GM12878 (cell line): ENCODE data around the gene PCDHGA6. TPM values are rescaled to one million over a fixed set of nuclear protein-coding genes. Genes with fewer than 3 reads are reported as not detected.

Experiments
- ATAC-seq: fragments of 200-7000 bp; cut with Tn5 transposase; 3 replicates; pipeline ENCODE4 v1.9.1; 2020; ENCODE audit warnings: mild to moderate bottlenecking, moderate library complexity
- BruUV-seq: library from RNA; stranded (reverse); fragments of 400-500 nt; replicated peaks from 2 replicates; lab custom pipeline; 2021; lab: Mats Ljungman, UMichigan
- CTCF ChIA-PET: fragments of 300-600 bp; sonication (Branson Sonifier 250); formaldehyde crosslinking; extraction: SDS; loops from one replicate; lab custom pipeline; 2021; ENCODE audit warnings: inconsistent platforms; lab: Yijun Ruan, JAX
- POLR2A ChIA-PET: fragments of 350-600 bp; formaldehyde crosslinking; extraction: SDS; loops from one replicate; lab custom pipeline; 2021; ENCODE audit warnings: inconsistent platforms; lab: Charles Lee
- RAD21 ChIA-PET: fragments of 300-600 bp; sonication (Branson Sonifier 250); formaldehyde crosslinking; loops from one replicate; lab custom pipeline; 2023; ENCODE audit warnings: antibody characterized with exemption; ENCODE audit not compliant: unreplicated experiment; lab: Charles Lee
- SMC1A ChIA-PET: fragments of 300-600 bp; sonication (Branson Sonifier 250); formaldehyde crosslinking; loops from one replicate; lab custom pipeline; 2023; ENCODE audit not compliant: unreplicated experiment, uncharacterized antibody; lab: Charles Lee
- DNase-seq: peaks from one replicate; pipeline ENCODE4 v3.0.0-alpha.2; 2011; ENCODE audit warnings: low read depth, low spot score
- FAIRE-seq: peaks from 3 replicates; lab custom pipeline; 2011; peaks lifted over from hg19 to GRCh38; lab: Jason Lieb, UNC
- H2AFZ ChIP-seq: 2 replicates; pipeline ENCODE4 v1.6.0; 2011; ENCODE audit warnings: low read depth, low read length, control low read depth; ENCODE audit not compliant: control insufficient read depth
- H3K27ac ChIP-seq: 2 replicates; pipeline ENCODE4 v1.5.1; 2011; ENCODE audit warnings: control low read depth; ENCODE audit not compliant: control insufficient read depth, insufficient read depth
- H3K27me3 ChIP-seq, 2 experiments: replicated peaks in 1 of 2; 2 replicates each; pipeline versions ENCODE4 v1.6.0 to v1.6.1; 2011; ENCODE audit warnings: low read length in 1 of 2; ENCODE audit not compliant: control insufficient read depth in 2 of 2, insufficient read depth in 2 of 2
- H3K36me3 ChIP-seq, 2 experiments: 2 replicates each; pipeline ENCODE4 v1.5.1; 2011; ENCODE audit warnings: low read length in 1 of 2; ENCODE audit not compliant: control insufficient read depth in 2 of 2, insufficient read depth in 2 of 2
- H3K4me1 ChIP-seq: 2 replicates; pipeline ENCODE4 v1.6.1; 2011; ENCODE audit warnings: mild to moderate bottlenecking, low read length, moderate library complexity, mixed read lengths; ENCODE audit not compliant: control insufficient read depth, insufficient read depth
- H3K4me2 ChIP-seq: 2 replicates; pipeline ENCODE4 v1.6.0; 2011; ENCODE audit warnings: control low read depth; ENCODE audit not compliant: control insufficient read depth, insufficient read depth
- H3K4me3 ChIP-seq: fragments of 200-600 bp; sonication (generic); 2 replicates; pipeline ENCODE4 v1.5.1; 2016
- H3K79me2 ChIP-seq: 2 replicates; pipeline ENCODE4 v1.6.0; 2011; ENCODE audit warnings: low read length; ENCODE audit not compliant: control insufficient read depth, insufficient read depth
- H3K9ac ChIP-seq: 2 replicates; pipeline ENCODE4 v1.8.0; 2011; ENCODE audit warnings: low read length, control low read depth, mixed read lengths; ENCODE audit not compliant: control insufficient read depth, insufficient read depth
- H3K9me3 ChIP-seq: replicated peaks from 3 replicates; pipeline ENCODE4 v1.5.1; 2011; ENCODE audit warnings: mild to moderate bottlenecking, low read length; ENCODE audit not compliant: control insufficient read depth, insufficient read depth
- H4K20me1 ChIP-seq: 2 replicates; pipeline ENCODE4 v1.6.0; 2011; ENCODE audit not compliant: control insufficient read depth, insufficient read depth
- CTCF ChIP-seq, 3 experiments: IDR thresholded peaks in 2 of 3; conservative IDR thresholded peaks in 1 of 3; 2 replicates each; pipeline ENCODE4 v1.5.1; 2011; ENCODE audit warnings: low read depth in 3 of 3, low read length in 3 of 3, mild to moderate bottlenecking in 3 of 3, control low read depth in 2 of 3, moderate library complexity in 2 of 3, inconsistent platforms in 1 of 3, mixed read lengths in 1 of 3; ENCODE audit not compliant: control insufficient read depth in 2 of 3, insufficient read depth in 1 of 3; ENCODE audit errors: extremely low read depth in 1 of 3
- JUND ChIP-seq: IDR thresholded peaks from 2 replicates; pipeline ENCODE4 v1.6.1; 2012; ENCODE audit warnings: low read depth, mild to moderate bottlenecking, low read length, improper control_type of control experiment, moderate library complexity
- MYC ChIP-seq: IDR thresholded peaks from 2 replicates; pipeline ENCODE4 v1.6.1; 2011; ENCODE audit warnings: mild to moderate bottlenecking, low read length, moderate library complexity, inconsistent platforms; ENCODE audit not compliant: insufficient read depth, insufficient replicate concordance, insufficient read length, severe bottlenecking
- PBX3 ChIP-seq: IDR thresholded peaks from 2 replicates; pipeline ENCODE4 v1.6.1; 2011; ENCODE audit warnings: mild to moderate bottlenecking, low read depth, low read length, moderate library complexity; ENCODE audit not compliant: insufficient replicate concordance
- POLR2AphosphoS2 ChIP-seq: IDR thresholded peaks from 2 replicates; pipeline ENCODE4 v1.6.1; 2011; ENCODE audit warnings: low read depth, mild to moderate bottlenecking, low read length, improper control_type of control experiment, moderate library complexity
- POLR2AphosphoS5 ChIP-seq: IDR thresholded peaks from 2 replicates; pipeline ENCODE4 v1.6.1; 2011; ENCODE audit warnings: mild to moderate bottlenecking, low read length, inconsistent platforms
- RBBP5 ChIP-seq: fragments of 200-600 bp; sonication (generic); conservative IDR thresholded peaks from 2 replicates; pipeline ENCODE4 v1.6.1; 2016
- TAF1 ChIP-seq: IDR thresholded peaks from 2 replicates; pipeline ENCODE4 v1.6.1; 2011; ENCODE audit warnings: mild to moderate bottlenecking, low read depth, low read length, borderline replicate concordance
- ZBED1 ChIP-seq: IDR thresholded peaks from 2 replicates; pipeline ENCODE4 v1.6.1; 2016; ENCODE audit warnings: borderline replicate concordance
- ZBTB33 ChIP-seq: fragments of 450-650 bp; IDR thresholded peaks from 2 replicates; pipeline ENCODE4 v1.6.1; 2017; ENCODE audit warnings: mild to moderate bottlenecking
- ZNF24 ChIP-seq: fragments of 450-650 bp; IDR thresholded peaks from 2 replicates; pipeline ENCODE4 v1.6.1; 2017; ENCODE audit warnings: antibody characterized with exemption, mild to moderate bottlenecking
- ZNF622 ChIP-seq: fragments of 450-650 bp; IDR thresholded peaks from 2 replicates; pipeline ENCODE4 v1.6.1; 2017; ENCODE audit warnings: mild to moderate bottlenecking, inconsistent platforms
- WGBS: methylation state at CpG from one replicate; pipeline ENCODE4 v1.1.6; 2016; ENCODE audit warnings: low lambda C conversion rate; ENCODE audit not compliant: insufficient replicate concordance, insufficient coverage; ENCODE audit errors: missing lambda C conversion rate; 5-methylcytosine and 5-hydroxymethylcytosine counted together
- in situ Hi-C: fragments of 300-500 bp; cut with MboI; formaldehyde crosslinking; loops from 9 replicates; pipeline ENCODE4 v1.14.3; 2018; ENCODE audit warnings: mixed read lengths
- intact Hi-C: fragments of 100-400 bp; cut with micrococcal nuclease; formaldehyde crosslinking; loops from one replicate; pipeline ENCODE4 v1.14.2; 2022; ENCODE audit not compliant: unreplicated experiment
- polyA plus RNA-seq, 11 experiments: library from polyadenylated mRNA; depleted of rRNA in 4 of 11; unstranded in 6 of 11; stranded (reverse) in 5 of 11; fragments of >200 nt; fragmentation: Nextera tagmentation in 4 of 11; fragmentation: Illumina TruSeq in 1 of 11; extraction: Ambion mirVana in 4 of 11; extraction: Trizol in 1 of 11; gene quantifications; 1 replicate in 1 of 11; 2 replicates in 10 of 11; pipeline versions ENCODE4 v1.2.1 to v1.2.3, GENCODE V29; 2011 to 2016; ENCODE audit warnings: inconsistent platforms in 2 of 11, missing spikeins in 2 of 11, low read depth in 1 of 11
- total RNA-seq, 4 experiments: library from RNA; depleted of rRNA in 3 of 4; stranded (reverse); fragments of >200 nt in 3 of 4; fragmentation: Illumina TruSeq in 1 of 4; extraction: Trizol in 1 of 4; gene quantifications; 2 replicates each; pipeline versions ENCODE4 v1.2.1 to v1.2.3, GENCODE V29; 2013 to 2021
- TF ChIP-seq, protein P1 (sequence below): fragments of 450-650 bp; IDR thresholded peaks from 2 replicates; pipeline ENCODE4 v1.6.1; 2017; ENCODE audit warnings: mild to moderate bottlenecking, moderate library complexity

Gene PCDHGA6
- total and polyA plus RNA-seq, 10 of the 15 experiments (the other 5 are each of a cell fraction or from before 2014, with no cell fraction given), result 0.04 to 0.60 (median 0.15) TPM; not detected in 3

- Histone ChIP-seq H3K9me3 (peaks cover 17% of the 10 kb centered on the region; the same call in 2 of the 3 replicates), H4K20me1 (no peaks in the 10 kb centered on the region), H3K27ac (no peak overlapping the region), H3K36me3 (no peaks in the 10 kb centered on the region), H3K4me2 (no peak overlapping the region), H3K4me1 (no peaks in the 10 kb centered on the region), H3K27me3 (no peaks in the 10 kb centered on the region), H3K79me2 (no peaks in the 10 kb centered on the region), H2AFZ (no peak overlapping the region), H3K4me3 (no peak overlapping the region), H3K9ac (no peak overlapping the region)
- in situ Hi-C loops, result no loop called here
- ChIA-PET CTCF (interaction anchor here (0.9 to 1.3 kb wide), 3 partner anchors 46 to 189 kb away, joined by 3 to 6 read pairs (median 3); partner anchors contain the start of gene PCDHGA11), POLR2A (no interaction called here), SMC1A (interaction anchor here (0.8 kb wide), 1 partner anchor 22 kb away, joined by 5 read pairs; no protein-coding TSS in a partner anchor), RAD21 (no interaction called here)
- WGBS, result 93% methylated on average over 14 of the region's 14 CpGs
- TF ChIP-seq RBBP5 (no peak), PBX3 (no peak), POLR2AphosphoS5 (no peak), JUND (no peak), POLR2AphosphoS2 (no peak), TAF1 (no peak), ZNF622 (no peak), CTCF (IDR thresholded peaks at IDR 0.05 in 2 of 3, conservative IDR thresholded peaks at IDR 0.05 in 1 of 3; ENCODE audit: control insufficient read depth in 2 of 3, extremely low read depth in 1 of 3, insufficient read depth in 1 of 3, low read depth in 3 of 3, low read length in 3 of 3) (no peak), ZNF24 (no peak), ZBED1 (no peak), MYC (no peak), ZBTB33 (no peak)
- TF ChIP-seq, protein P1, sequence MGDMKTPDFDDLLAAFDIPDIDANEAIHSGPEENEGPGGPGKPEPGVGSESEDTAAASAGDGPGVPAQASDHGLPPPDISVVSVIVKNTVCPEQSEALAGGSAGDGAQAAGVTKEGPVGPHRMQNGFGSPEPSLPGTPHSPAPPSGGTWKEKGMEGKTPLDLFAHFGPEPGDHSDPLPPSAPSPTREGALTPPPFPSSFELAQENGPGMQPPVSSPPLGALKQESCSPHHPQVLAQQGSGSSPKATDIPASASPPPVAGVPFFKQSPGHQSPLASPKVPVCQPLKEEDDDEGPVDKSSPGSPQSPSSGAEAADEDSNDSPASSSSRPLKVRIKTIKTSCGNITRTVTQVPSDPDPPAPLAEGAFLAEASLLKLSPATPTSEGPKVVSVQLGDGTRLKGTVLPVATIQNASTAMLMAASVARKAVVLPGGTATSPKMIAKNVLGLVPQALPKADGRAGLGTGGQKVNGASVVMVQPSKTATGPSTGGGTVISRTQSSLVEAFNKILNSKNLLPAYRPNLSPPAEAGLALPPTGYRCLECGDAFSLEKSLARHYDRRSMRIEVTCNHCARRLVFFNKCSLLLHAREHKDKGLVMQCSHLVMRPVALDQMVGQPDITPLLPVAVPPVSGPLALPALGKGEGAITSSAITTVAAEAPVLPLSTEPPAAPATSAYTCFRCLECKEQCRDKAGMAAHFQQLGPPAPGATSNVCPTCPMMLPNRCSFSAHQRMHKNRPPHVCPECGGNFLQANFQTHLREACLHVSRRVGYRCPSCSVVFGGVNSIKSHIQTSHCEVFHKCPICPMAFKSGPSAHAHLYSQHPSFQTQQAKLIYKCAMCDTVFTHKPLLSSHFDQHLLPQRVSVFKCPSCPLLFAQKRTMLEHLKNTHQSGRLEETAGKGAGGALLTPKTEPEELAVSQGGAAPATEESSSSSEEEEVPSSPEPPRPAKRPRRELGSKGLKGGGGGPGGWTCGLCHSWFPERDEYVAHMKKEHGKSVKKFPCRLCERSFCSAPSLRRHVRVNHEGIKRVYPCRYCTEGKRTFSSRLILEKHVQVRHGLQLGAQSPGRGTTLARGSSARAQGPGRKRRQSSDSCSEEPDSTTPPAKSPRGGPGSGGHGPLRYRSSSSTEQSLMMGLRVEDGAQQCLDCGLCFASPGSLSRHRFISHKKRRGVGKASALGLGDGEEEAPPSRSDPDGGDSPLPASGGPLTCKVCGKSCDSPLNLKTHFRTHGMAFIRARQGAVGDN, result no peak
- FAIRE-seq (no peak), ATAC-seq (no peak), DNase-seq (no peak)
- no TSS peak for BruUV-seq
- intact Hi-C loops, result no loop called here
These were observed 936 bp downstream of the PCDHGA6 start for GRCh38 chr5:141374627-141375026.
